Measurements from ENCODE around the gene NABP1.
"Not testable (repeated sequence)": the region's sequence is repeated elsewhere in the genome, so short reads cannot be mapped to it uniquely, and the experiment has no call there.

The NABP1 gene

GRCh38 chr2:191641609-191642008, 36.3 kb upstream of the NABP1 start:
- no peak for DNase-seq

GRCh38 chr2:191642541-191642940, 35.4 kb upstream of the NABP1 start:
- no peak for TF ChIP-seq GATA1 (IDR thresholded peaks at IDR 0.05; ENCODE audit: low read depth, low read length)
- no peak for TF ChIP-seq POLR2A (IDR thresholded peaks at IDR 0.05; ENCODE audit: low read length)
- DNase-seq: no peak

More at GRCh38 chr2:191641609-191642008, 36.3 kb upstream of the NABP1 start:
- TF ChIP-seq POLR2A (IDR thresholded peaks at IDR 0.05; ENCODE audit: low read length) (no peak), GATA1 (IDR thresholded peaks at IDR 0.05; ENCODE audit: low read depth, low read length) (no peak)

GRCh38 chr2:191643429-191643828, 34.5 kb upstream of the NABP1 start:
- TF ChIP-seq POLR2A (IDR thresholded peaks at IDR 0.05; ENCODE audit: low read length): no peak
- no peak for TF ChIP-seq GATA1 (IDR thresholded peaks at IDR 0.05; ENCODE audit: low read depth, low read length)
- peak; percentile 34 to 40 for DNase-seq

- not testable (repeated sequence) for DNase-seq
Observed at GRCh38 chr2:191644613-191645012, 33.3 kb upstream of the NABP1 start.

GRCh38 chr2:191645032-191645431, 32.9 kb upstream of the NABP1 start:
- no peak for TF ChIP-seq GATA1 (IDR thresholded peaks at IDR 0.05; ENCODE audit: low read depth, low read length)
- no peak for TF ChIP-seq POLR2A (IDR thresholded peaks at IDR 0.05; ENCODE audit: low read length)
- no peak for DNase-seq

- no peak for TF ChIP-seq GATA1 (IDR thresholded peaks at IDR 0.05; ENCODE audit: low read depth, low read length)
- no peak for TF ChIP-seq POLR2A (IDR thresholded peaks at IDR 0.05; ENCODE audit: low read length)
- no peak for DNase-seq
Observed at GRCh38 chr2:191645434-191646162, 32.3 kb upstream of the NABP1 start.

- peak; percentile 17 to 25 for DNase-seq
- TF ChIP-seq POLR2A (IDR thresholded peaks at IDR 0.05; ENCODE audit: low read length): no peak
- TF ChIP-seq GATA1 (IDR thresholded peaks at IDR 0.05; ENCODE audit: low read depth, low read length): no peak
Observed at GRCh38 chr2:191646163-191646902, 31.6 kb upstream of the NABP1 start.

GRCh38 chr2:191649519-191649918, 28.4 kb upstream of the NABP1 start:
- no peak for DNase-seq
- no peak for TF ChIP-seq GATA1 (IDR thresholded peaks at IDR 0.05; ENCODE audit: low read depth, low read length)
- TF ChIP-seq POLR2A (IDR thresholded peaks at IDR 0.05; ENCODE audit: low read length): no peak

GRCh38 chr2:191650896-191651773, 26.8 kb upstream of the NABP1 start:
- DNase-seq: no peak
- no peak for TF ChIP-seq POLR2A (IDR thresholded peaks at IDR 0.05; ENCODE audit: low read length)
- no peak for TF ChIP-seq GATA1 (IDR thresholded peaks at IDR 0.05; ENCODE audit: low read depth, low read length)

- DNase-seq: no peak
- no peak for TF ChIP-seq POLR2A (IDR thresholded peaks at IDR 0.05; ENCODE audit: low read length)
- TF ChIP-seq GATA1 (IDR thresholded peaks at IDR 0.05; ENCODE audit: low read depth, low read length): no peak
Observed at GRCh38 chr2:191653667-191654391, 24.1 kb upstream of the NABP1 start.

GRCh38 chr2:191656391-191656790, 21.5 kb upstream of the NABP1 start:
- no peak for TF ChIP-seq POLR2A (IDR thresholded peaks at IDR 0.05; ENCODE audit: low read length)
- TF ChIP-seq GATA1 (IDR thresholded peaks at IDR 0.05; ENCODE audit: low read depth, low read length): no peak
- no peak for DNase-seq

- no peak for DNase-seq
- TF ChIP-seq GATA1 (IDR thresholded peaks at IDR 0.05; ENCODE audit: low read depth, low read length) (no peak), POLR2A (IDR thresholded peaks at IDR 0.05; ENCODE audit: low read length) (no peak)
Observed at GRCh38 chr2:191656792-191657191, 21.1 kb upstream of the NABP1 start.

GRCh38 chr2:191657977-191658376, 20.0 kb upstream of the NABP1 start:
- TF ChIP-seq GATA1 (IDR thresholded peaks at IDR 0.05; ENCODE audit: low read depth, low read length) (no peak), POLR2A (IDR thresholded peaks at IDR 0.05; ENCODE audit: low read length) (no peak)
- DNase-seq: no peak

Data from erythroblast (primary cell).